HepG2 (cell line): ENCODE measurements around the gene TLCD3B. TPM values are rescaled to one million over a fixed set of nuclear protein-coding genes. Genes with fewer than 3 reads are reported as not detected.

ENCODE experiments used
- EZH2 ChIP-seq: conservative IDR thresholded peaks from 2 replicates; pipeline ENCODE4 v1.6.1; 2012; ENCODE audit warnings: mild to moderate bottlenecking, low read depth, low read length, moderate library complexity
- SNRNP70 ChIP-seq: fragments of 200-400 bp; formaldehyde crosslinking; IDR thresholded peaks from 2 replicates; pipeline ENCODE4 v1.6.1; 2017; ENCODE audit warnings: mild to moderate bottlenecking, low read depth, low read length, moderate library complexity
- TRIM24 ChIP-seq: sonication (generic); formaldehyde crosslinking; IDR thresholded peaks from 2 replicates; pipeline ENCODE4 v1.8.0; 2022; ENCODE audit warnings: mild to moderate bottlenecking, missing genetic modification reagents
- ZSCAN22 ChIP-seq: sonication (generic); formaldehyde crosslinking; IDR thresholded peaks from 2 replicates; pipeline ENCODE4 v1.4.0; 2020; ENCODE audit warnings: mild to moderate bottlenecking, missing genetic modification reagents
- polyA plus RNA-seq, 8 experiments: library from polyadenylated mRNA; depleted of rRNA in 3 of 8; stranded (reverse) in 7 of 8; unstranded in 1 of 8; fragments of >200 nt; fragmentation: Illumina TruSeq in 4 of 8; extraction: Trizol in 4 of 8; gene quantifications; 2 replicates each; pipeline versions ENCODE4 v1.2.1 to v1.2.3, GENCODE V29; 2011 to 2016; ENCODE audit warnings: low read depth in 4 of 8, missing spikeins in 1 of 8, mixed read lengths in 1 of 8; ENCODE audit not compliant: insufficient read depth in 1 of 8
- total RNA-seq, 5 experiments: library from RNA; depleted of rRNA; stranded (reverse); fragments of >200 nt; fragmentation: Illumina TruSeq; extraction: Trizol; gene quantifications; 2 replicates each; pipeline ENCODE4 v1.2.3, GENCODE V29; 2016; ENCODE audit warnings: low read depth in 1 of 5
- TF ChIP-seq, protein P1 (sequence below): sonication (generic); formaldehyde crosslinking; IDR thresholded peaks from 2 replicates; pipeline ENCODE4 v1.5.1; 2020; ENCODE audit warnings: mild to moderate bottlenecking, missing genetic modification reagents, moderate library complexity
- TF ChIP-seq, protein P2 (sequence below): sonication (generic); formaldehyde crosslinking; IDR thresholded peaks from 2 replicates; pipeline ENCODE4 v1.9.0; 2021; ENCODE audit warnings: mild to moderate bottlenecking, missing genetic modification reagents

TLCD3B gene
- total and polyA plus RNA-seq, 2 of the 13 experiments (the other 11 are each of a cell fraction or from before 2014, with no cell fraction given) = not detected

DNA sequence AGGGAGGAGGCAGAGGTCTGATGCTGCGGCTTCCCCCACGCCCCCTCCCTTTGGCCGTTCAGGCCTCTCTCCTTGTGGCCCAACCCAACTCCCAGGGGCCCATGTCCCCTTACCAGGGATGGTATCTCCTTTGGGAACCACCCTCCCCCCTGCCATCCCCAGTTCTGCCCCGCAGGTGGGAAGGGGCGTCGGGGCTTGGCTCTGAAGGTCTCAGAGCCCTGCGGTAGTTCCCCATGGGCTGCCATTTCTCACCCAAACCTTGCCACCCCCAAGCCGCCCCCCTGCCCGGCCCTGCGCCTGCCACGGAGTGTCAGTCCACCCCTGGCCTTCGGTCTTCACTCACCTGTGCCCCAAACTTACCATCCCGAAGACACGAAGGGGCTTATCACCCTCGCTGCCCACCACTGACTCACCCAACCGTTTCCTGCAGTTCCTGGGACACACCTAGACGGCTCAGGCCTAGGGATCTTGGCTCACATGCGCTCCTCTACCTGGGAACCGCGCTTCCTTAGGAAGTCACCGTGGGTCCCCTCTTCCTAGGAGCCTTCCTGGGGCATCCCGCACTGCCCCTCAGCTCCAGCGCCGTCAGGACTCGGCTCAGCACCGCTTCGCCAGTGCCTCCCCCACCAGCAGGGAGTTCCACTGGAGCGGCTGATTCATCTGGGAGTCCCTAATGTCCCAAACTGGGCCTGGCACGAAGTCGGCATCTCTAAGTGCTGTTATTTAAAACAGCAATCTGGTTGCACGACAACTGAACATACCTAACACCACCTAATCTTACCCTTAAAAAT is 19.2 kb downstream of the TLCD3B start (continued):
- TF ChIP-seq, protein P1, sequence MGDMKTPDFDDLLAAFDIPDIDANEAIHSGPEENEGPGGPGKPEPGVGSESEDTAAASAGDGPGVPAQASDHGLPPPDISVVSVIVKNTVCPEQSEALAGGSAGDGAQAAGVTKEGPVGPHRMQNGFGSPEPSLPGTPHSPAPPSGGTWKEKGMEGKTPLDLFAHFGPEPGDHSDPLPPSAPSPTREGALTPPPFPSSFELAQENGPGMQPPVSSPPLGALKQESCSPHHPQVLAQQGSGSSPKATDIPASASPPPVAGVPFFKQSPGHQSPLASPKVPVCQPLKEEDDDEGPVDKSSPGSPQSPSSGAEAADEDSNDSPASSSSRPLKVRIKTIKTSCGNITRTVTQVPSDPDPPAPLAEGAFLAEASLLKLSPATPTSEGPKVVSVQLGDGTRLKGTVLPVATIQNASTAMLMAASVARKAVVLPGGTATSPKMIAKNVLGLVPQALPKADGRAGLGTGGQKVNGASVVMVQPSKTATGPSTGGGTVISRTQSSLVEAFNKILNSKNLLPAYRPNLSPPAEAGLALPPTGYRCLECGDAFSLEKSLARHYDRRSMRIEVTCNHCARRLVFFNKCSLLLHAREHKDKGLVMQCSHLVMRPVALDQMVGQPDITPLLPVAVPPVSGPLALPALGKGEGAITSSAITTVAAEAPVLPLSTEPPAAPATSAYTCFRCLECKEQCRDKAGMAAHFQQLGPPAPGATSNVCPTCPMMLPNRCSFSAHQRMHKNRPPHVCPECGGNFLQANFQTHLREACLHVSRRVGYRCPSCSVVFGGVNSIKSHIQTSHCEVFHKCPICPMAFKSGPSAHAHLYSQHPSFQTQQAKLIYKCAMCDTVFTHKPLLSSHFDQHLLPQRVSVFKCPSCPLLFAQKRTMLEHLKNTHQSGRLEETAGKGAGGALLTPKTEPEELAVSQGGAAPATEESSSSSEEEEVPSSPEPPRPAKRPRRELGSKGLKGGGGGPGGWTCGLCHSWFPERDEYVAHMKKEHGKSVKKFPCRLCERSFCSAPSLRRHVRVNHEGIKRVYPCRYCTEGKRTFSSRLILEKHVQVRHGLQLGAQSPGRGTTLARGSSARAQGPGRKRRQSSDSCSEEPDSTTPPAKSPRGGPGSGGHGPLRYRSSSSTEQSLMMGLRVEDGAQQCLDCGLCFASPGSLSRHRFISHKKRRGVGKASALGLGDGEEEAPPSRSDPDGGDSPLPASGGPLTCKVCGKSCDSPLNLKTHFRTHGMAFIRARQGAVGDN (CRISPR knock-in tag) = peak; percentile 26; the same call in 1 of the 2 replicates
- TF ChIP-seq SNRNP70 (no peak), ZSCAN22 (CRISPR knock-in tag) (peak; percentile 90; the same call in 1 of the 2 replicates), EZH2 (0 out of 2 replicates have a peak, but pooled peaks have one; percentile 43), TRIM24 (no peak)
- TF ChIP-seq, protein P2, sequence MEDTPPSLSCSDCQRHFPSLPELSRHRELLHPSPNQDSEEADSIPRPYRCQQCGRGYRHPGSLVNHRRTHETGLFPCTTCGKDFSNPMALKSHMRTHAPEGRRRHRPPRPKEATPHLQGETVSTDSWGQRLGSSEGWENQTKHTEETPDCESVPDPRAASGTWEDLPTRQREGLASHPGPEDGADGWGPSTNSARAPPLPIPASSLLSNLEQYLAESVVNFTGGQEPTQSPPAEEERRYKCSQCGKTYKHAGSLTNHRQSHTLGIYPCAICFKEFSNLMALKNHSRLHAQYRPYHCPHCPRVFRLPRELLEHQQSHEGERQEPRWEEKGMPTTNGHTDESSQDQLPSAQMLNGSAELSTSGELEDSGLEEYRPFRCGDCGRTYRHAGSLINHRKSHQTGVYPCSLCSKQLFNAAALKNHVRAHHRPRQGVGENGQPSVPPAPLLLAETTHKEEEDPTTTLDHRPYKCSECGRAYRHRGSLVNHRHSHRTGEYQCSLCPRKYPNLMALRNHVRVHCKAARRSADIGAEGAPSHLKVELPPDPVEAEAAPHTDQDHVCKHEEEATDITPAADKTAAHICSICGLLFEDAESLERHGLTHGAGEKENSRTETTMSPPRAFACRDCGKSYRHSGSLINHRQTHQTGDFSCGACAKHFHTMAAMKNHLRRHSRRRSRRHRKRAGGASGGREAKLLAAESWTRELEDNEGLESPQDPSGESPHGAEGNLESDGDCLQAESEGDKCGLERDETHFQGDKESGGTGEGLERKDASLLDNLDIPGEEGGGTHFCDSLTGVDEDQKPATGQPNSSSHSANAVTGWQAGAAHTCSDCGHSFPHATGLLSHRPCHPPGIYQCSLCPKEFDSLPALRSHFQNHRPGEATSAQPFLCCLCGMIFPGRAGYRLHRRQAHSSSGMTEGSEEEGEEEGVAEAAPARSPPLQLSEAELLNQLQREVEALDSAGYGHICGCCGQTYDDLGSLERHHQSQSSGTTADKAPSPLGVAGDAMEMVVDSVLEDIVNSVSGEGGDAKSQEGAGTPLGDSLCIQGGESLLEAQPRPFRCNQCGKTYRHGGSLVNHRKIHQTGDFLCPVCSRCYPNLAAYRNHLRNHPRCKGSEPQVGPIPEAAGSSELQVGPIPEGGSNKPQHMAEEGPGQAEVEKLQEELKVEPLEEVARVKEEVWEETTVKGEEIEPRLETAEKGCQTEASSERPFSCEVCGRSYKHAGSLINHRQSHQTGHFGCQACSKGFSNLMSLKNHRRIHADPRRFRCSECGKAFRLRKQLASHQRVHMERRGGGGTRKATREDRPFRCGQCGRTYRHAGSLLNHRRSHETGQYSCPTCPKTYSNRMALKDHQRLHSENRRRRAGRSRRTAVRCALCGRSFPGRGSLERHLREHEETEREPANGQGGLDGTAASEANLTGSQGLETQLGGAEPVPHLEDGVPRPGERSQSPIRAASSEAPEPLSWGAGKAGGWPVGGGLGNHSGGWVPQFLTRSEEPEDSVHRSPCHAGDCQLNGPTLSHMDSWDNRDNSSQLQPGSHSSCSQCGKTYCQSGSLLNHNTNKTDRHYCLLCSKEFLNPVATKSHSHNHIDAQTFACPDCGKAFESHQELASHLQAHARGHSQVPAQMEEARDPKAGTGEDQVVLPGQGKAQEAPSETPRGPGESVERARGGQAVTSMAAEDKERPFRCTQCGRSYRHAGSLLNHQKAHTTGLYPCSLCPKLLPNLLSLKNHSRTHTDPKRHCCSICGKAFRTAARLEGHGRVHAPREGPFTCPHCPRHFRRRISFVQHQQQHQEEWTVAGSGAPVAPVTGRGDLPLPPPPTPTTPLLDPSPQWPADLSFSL = no peak
